Panc1 (cell line): ENCODE measurements around the gene ADRM1. TPM values are rescaled to one million over a fixed set of nuclear protein-coding genes. Genes with fewer than 3 reads are reported as not detected.

Experiments
- ATAC-seq: fragments of 200-7000 bp; cut with Tn5 transposase; 2 replicates; pipeline ENCODE4 v1.9.1; 2020; ENCODE audit warnings: mild to moderate bottlenecking, moderate library complexity
- BruUV-seq: library from RNA; stranded (reverse); fragments of 400-500 nt; replicated peaks from 2 replicates; lab custom pipeline; 2021; lab: Mats Ljungman, UMichigan
- CTCF ChIA-PET: fragments of 300-600 bp; sonication (Branson Sonifier 250); formaldehyde crosslinking; loops from one replicate; lab custom pipeline; 2022; ENCODE audit warnings: antibody characterized with exemption; lab: Charles Lee
- POLR2A ChIA-PET: fragments of 300-600 bp; sonication (Branson Sonifier 250); formaldehyde crosslinking; loops from one replicate; lab custom pipeline; 2022; ENCODE audit warnings: antibody characterized with exemption; lab: Charles Lee
- DNase-seq: peaks from one replicate; pipeline ENCODE4 v3.0.0-alpha.2; 2010; ENCODE audit warnings: low read depth, low spot score
- H3K27ac ChIP-seq: 2 replicates; pipeline ENCODE4 v1.5.1; 2011; ENCODE audit warnings: mild to moderate bottlenecking, low read length, inconsistent platforms
- H3K27me3 ChIP-seq: fragments of 200-500 bp; sonication (Bioruptor generic); 2 replicates; pipeline ENCODE4 v1.6.0; 2014; ENCODE audit warnings: low read length, inconsistent platforms; ENCODE audit not compliant: control insufficient read depth, insufficient read depth
- H3K36me3 ChIP-seq: fragments of 200-500 bp; sonication (Bioruptor generic); 2 replicates; pipeline ENCODE4 v1.5.1; 2014; ENCODE audit warnings: inconsistent platforms, mild to moderate bottlenecking, low read length, moderate library complexity; ENCODE audit not compliant: control insufficient read depth, insufficient read depth
- H3K4me1 ChIP-seq: 2 replicates; pipeline ENCODE4 v1.5.1; 2011; ENCODE audit warnings: inconsistent platforms, mild to moderate bottlenecking, low read length, moderate library complexity; ENCODE audit not compliant: control insufficient read depth, insufficient read depth
- H3K4me3 ChIP-seq, 2 experiments: 2 replicates each; pipeline ENCODE4 v1.5.1; 2011 to 2012; ENCODE audit warnings: low read depth in 2 of 2, low read length in 2 of 2, mild to moderate bottlenecking in 2 of 2, inconsistent platforms in 1 of 2, moderate library complexity in 1 of 2
- H3K9me3 ChIP-seq: fragments of 200-500 bp; sonication (Bioruptor generic); 2 replicates; pipeline ENCODE4 v1.5.1; 2014; ENCODE audit warnings: low read depth, mild to moderate bottlenecking, inconsistent platforms, low read length, moderate library complexity; ENCODE audit not compliant: control insufficient read depth, insufficient read depth
- CTCF ChIP-seq: fragments of 450-650 bp; IDR thresholded peaks from 2 replicates; pipeline ENCODE4 v1.5.1; 2017; ENCODE audit warnings: mild to moderate bottlenecking
- POLR2AphosphoS5 ChIP-seq: IDR thresholded peaks from 2 replicates; pipeline ENCODE4 v1.6.1; 2012; ENCODE audit warnings: mild to moderate bottlenecking, low read depth, low read length, moderate library complexity
- REST ChIP-seq, 2 experiments: IDR thresholded peaks; 2 replicates each; pipeline ENCODE4 v1.6.1; 2011 to 2012; ENCODE audit warnings: low read depth in 2 of 2, control low read depth in 1 of 2, low read length in 1 of 2, mild to moderate bottlenecking in 1 of 2, moderate library complexity in 1 of 2; ENCODE audit not compliant: insufficient read depth in 1 of 2
- SIN3A ChIP-seq: IDR thresholded peaks from 2 replicates; pipeline ENCODE4 v1.6.1; 2012; ENCODE audit warnings: low read depth, mild to moderate bottlenecking, low read length, moderate library complexity, borderline replicate concordance; ENCODE audit not compliant: insufficient read depth
- TCF7L2 ChIP-seq: IDR thresholded peaks from 2 replicates; pipeline ENCODE4 v1.6.1; 2011; ENCODE audit warnings: mild to moderate bottlenecking, low read depth, low read length, inconsistent platforms
- in situ Hi-C: cut with HindIII; loops from 2 replicates; pipeline ENCODE4 v1.10.0; 2016; ENCODE audit warnings: low sequenced_read_pairs, low pct_unique_long_range_greater_than_20kb
- intact Hi-C: fragments of 100-400 bp; cut with micrococcal nuclease; formaldehyde crosslinking; loops from one replicate; pipeline ENCODE4 v1.10.0; 2022; ENCODE audit not compliant: unreplicated experiment
- total RNA-seq: library from RNA; stranded (reverse); gene quantifications from one replicate; pipeline ENCODE4 v1.2.1, GENCODE V29; 2021; ENCODE audit not compliant: unreplicated experiment

The ADRM1 gene
- total RNA-seq, 1 experiment from 2014 or later, result 194 TPM

GRCh38 chr20:62349556-62350097, 46.8 kb downstream of the ADRM1 start:
- H3K4me1 ChIP-seq, result peaks cover 48% of the 10 kb centered on the region
- CTCF ChIA-PET, result interaction anchor here (1.6 kb wide), 1 partner anchor 19 kb away, joined by 4 read pairs; no protein-coding TSS in a partner anchor
- peaks cover 9% of the 10 kb centered on the region for H3K36me3 ChIP-seq
- H3K27ac ChIP-seq, result no peak overlapping the region; the same call in 1 of the 2 replicates
- H3K9me3 ChIP-seq, result no peaks in the 10 kb centered on the region; the same call in 1 of the 2 replicates
- H3K4me3 ChIP-seq, result no peak overlapping the region
- H3K27me3 ChIP-seq, result no peaks in the 10 kb centered on the region
- DNase-seq, result no peak
- ATAC-seq, result no peak
- POLR2A ChIA-PET, result interaction anchor here (1.0 kb wide), 1 partner anchor 37 kb away, joined by 14 read pairs; the partner anchor contains the start of gene RPS21
- in situ Hi-C loops (no loop called here), intact Hi-C loops (no loop called here)
- no TSS peak for BruUV-seq
- no peak for TF ChIP-seq SIN3A
- TF ChIP-seq CTCF, result no peak
- no peak for TF ChIP-seq TCF7L2
- no peak for TF ChIP-seq REST (IDR thresholded peaks at IDR 0.05; ENCODE audit: insufficient read depth in 1 of 2, low read depth in 2 of 2, low read length in 1 of 2)
- TF ChIP-seq POLR2AphosphoS5, result no peak; the same call in 1 of the 2 replicates

- no peak for DNase-seq
Observed at GRCh38 chr20:62350098-62350628, 47.4 kb downstream of the ADRM1 start.

More at GRCh38 chr20:62350098-62350628, 47.4 kb downstream of the ADRM1 start:
- CTCF ChIA-PET, result interaction anchor here (1.6 kb wide), 1 partner anchor 19 kb away, joined by 4 read pairs; no protein-coding TSS in a partner anchor
- Histone ChIP-seq H3K27me3 (no peaks in the 10 kb centered on the region), H3K9me3 (no peaks in the 10 kb centered on the region; the same call in 1 of the 2 replicates), H3K4me1 (peaks cover 53% of the 10 kb centered on the region), H3K27ac (peak overlapping the region; percentile 81), H3K36me3 (peaks cover 9% of the 10 kb centered on the region), H3K4me3 (no peak overlapping the region)
- TF ChIP-seq TCF7L2, result no peak
- TF ChIP-seq POLR2AphosphoS5, result no peak
- TF ChIP-seq SIN3A, result no peak
- TF ChIP-seq CTCF, result no peak
- TF ChIP-seq REST (IDR thresholded peaks at IDR 0.05; ENCODE audit: insufficient read depth in 1 of 2, low read depth in 2 of 2, low read length in 1 of 2), result no peak
- in situ Hi-C loops (no loop called here), intact Hi-C loops (no loop called here)
- BruUV-seq, result no TSS peak
- peak; percentile 54 for ATAC-seq
- POLR2A ChIA-PET, result interaction anchor here (1.0 kb wide), 1 partner anchor 37 kb away, joined by 14 read pairs; the partner anchor contains the start of gene RPS21
